HepG2 (cell line): ENCODE results near the gene RNPS1. TPM values are rescaled to one million over a fixed set of nuclear protein-coding genes. Genes with fewer than 3 reads are reported as not detected.

Experiments
- ARHGAP35 ChIP-seq: sonication (generic); formaldehyde crosslinking; IDR thresholded peaks from 2 replicates; pipeline ENCODE4 v1.9.0; 2022; ENCODE audit warnings: mild to moderate bottlenecking, inconsistent platforms, moderate library complexity, missing genetic modification reagents, borderline replicate concordance
- ARNTL ChIP-seq: sonication (generic); formaldehyde crosslinking; IDR thresholded peaks from 2 replicates; pipeline ENCODE4 v1.4.0; 2020; ENCODE audit warnings: mild to moderate bottlenecking, missing genetic modification reagents
- CREM ChIP-seq, 2 experiments: sonication (generic) in 1 of 2; formaldehyde crosslinking in 1 of 2; IDR thresholded peaks; 2 replicates each; pipeline versions ENCODE4 v1.4.0 to v1.6.1; 2016 to 2020; ENCODE audit warnings: antibody characterized with exemption in 1 of 2, mild to moderate bottlenecking in 1 of 2, missing genetic modification reagents in 1 of 2
- FOXC1 ChIP-seq: sonication (generic); formaldehyde crosslinking; IDR thresholded peaks from 2 replicates; pipeline ENCODE4 v1.8.0; 2022; ENCODE audit warnings: mild to moderate bottlenecking, missing genetic modification reagents, borderline replicate concordance
- GTF2F1 ChIP-seq: fragments of 150-350 bp; IDR thresholded peaks from 2 replicates; pipeline ENCODE4 v1.6.1; 2014; ENCODE audit warnings: low read length
- HDAC1 ChIP-seq: sonication (generic); formaldehyde crosslinking; IDR thresholded peaks from 2 replicates; pipeline ENCODE4 v1.5.1; 2020; ENCODE audit warnings: mild to moderate bottlenecking, missing genetic modification reagents
- MAZ ChIP-seq, 2 experiments: sonication (generic) in 1 of 2; formaldehyde crosslinking in 1 of 2; IDR thresholded peaks; 2 replicates each; pipeline versions ENCODE4 v1.5.0 to v1.6.1; 2012 to 2020; ENCODE audit warnings: low read depth in 2 of 2, mild to moderate bottlenecking in 2 of 2, borderline replicate concordance in 1 of 2, improper control_type of control experiment in 1 of 2, low read length in 1 of 2, missing genetic modification reagents in 1 of 2, moderate library complexity in 1 of 2
- NFE2L2 ChIP-seq: fragments of 150-350 bp; IDR thresholded peaks from 2 replicates; pipeline ENCODE4 v1.6.1; 2014; ENCODE audit warnings: low read length
- NFKBIZ ChIP-seq: IDR thresholded peaks from 2 replicates; pipeline ENCODE4 v1.6.1; 2018; ENCODE audit warnings: missing genetic modification reagents, missing compliant biosample characterization
- ONECUT2 ChIP-seq: sonication (generic); formaldehyde crosslinking; IDR thresholded peaks from 2 replicates; pipeline ENCODE4 v1.4.0; 2020; ENCODE audit warnings: missing genetic modification reagents
- PAX8 ChIP-seq: sonication (generic); formaldehyde crosslinking; IDR thresholded peaks from 2 replicates; pipeline ENCODE4 v1.8.0; 2022; ENCODE audit warnings: mild to moderate bottlenecking, missing genetic modification reagents, borderline replicate concordance
- RCOR2 ChIP-seq: IDR thresholded peaks from 2 replicates; pipeline ENCODE4 v1.6.1; 2016; ENCODE audit warnings: missing biosample characterization, missing genetic modification reagents
- SP5 ChIP-seq: IDR thresholded peaks from 2 replicates; pipeline ENCODE4 v1.6.1; 2016; ENCODE audit warnings: low read depth, borderline replicate concordance
- SPEN ChIP-seq: sonication (generic); formaldehyde crosslinking; IDR thresholded peaks from 2 replicates; pipeline ENCODE4 v1.5.1; 2020; ENCODE audit warnings: low read depth, mild to moderate bottlenecking, missing genetic modification reagents
- TAF1 ChIP-seq: sonication (generic); formaldehyde crosslinking; IDR thresholded peaks from 2 replicates; pipeline ENCODE4 v1.4.0; 2020; ENCODE audit warnings: missing genetic modification reagents
- U2AF1 ChIP-seq: fragments of 200-400 bp; formaldehyde crosslinking; optimal IDR thresholded peaks from 2 replicates; pipeline ENCODE3; 2017; ENCODE audit warnings: mild to moderate bottlenecking, low read depth, low read length
- ZNF143 ChIP-seq: sonication (generic); formaldehyde crosslinking; IDR thresholded peaks from 2 replicates; pipeline ENCODE4 v1.4.0; 2020; ENCODE audit warnings: missing genetic modification reagents
- ZNF652 ChIP-seq: IDR thresholded peaks from 2 replicates; pipeline ENCODE4 v1.6.1; 2016; ENCODE audit warnings: low read depth, borderline replicate concordance
- ZNF720 ChIP-seq: sonication (generic); formaldehyde crosslinking; IDR thresholded peaks from 2 replicates; pipeline ENCODE4 v1.4.0; 2020; ENCODE audit warnings: missing genetic modification reagents
- ZSCAN30 ChIP-seq: sonication (generic); formaldehyde crosslinking; IDR thresholded peaks from 2 replicates; pipeline ENCODE4 v1.5.0; 2020; ENCODE audit warnings: mild to moderate bottlenecking, missing genetic modification reagents
- polyA plus RNA-seq, 8 experiments: library from polyadenylated mRNA; depleted of rRNA in 3 of 8; stranded (reverse) in 7 of 8; unstranded in 1 of 8; fragments of >200 nt; fragmentation: Illumina TruSeq in 4 of 8; extraction: Trizol in 4 of 8; gene quantifications; 2 replicates each; pipeline versions ENCODE4 v1.2.1 to v1.2.3, GENCODE V29; 2011 to 2016; ENCODE audit warnings: low read depth in 4 of 8, missing spikeins in 1 of 8, mixed read lengths in 1 of 8; ENCODE audit not compliant: insufficient read depth in 1 of 8
- total RNA-seq, 5 experiments: library from RNA; depleted of rRNA; stranded (reverse); fragments of >200 nt; fragmentation: Illumina TruSeq; extraction: Trizol; gene quantifications; 2 replicates each; pipeline ENCODE4 v1.2.3, GENCODE V29; 2016; ENCODE audit warnings: low read depth in 1 of 5
- TF ChIP-seq, protein P1 (sequence below): IDR thresholded peaks from 2 replicates; pipeline ENCODE4 v1.6.1; 2016
- TF ChIP-seq, protein P2 (sequence below): sonication (generic); formaldehyde crosslinking; IDR thresholded peaks from 2 replicates; pipeline ENCODE4 v1.4.0; 2020; ENCODE audit warnings: missing genetic modification reagents, low read depth, mild to moderate bottlenecking, borderline replicate concordance
- TF ChIP-seq, protein P3 (sequence below): sonication (generic); formaldehyde crosslinking; IDR thresholded peaks from 2 replicates; pipeline ENCODE4 v1.4.0; 2020; ENCODE audit warnings: low read depth, mild to moderate bottlenecking, missing genetic modification reagents
- TF ChIP-seq, protein P4 (sequence below), 2 experiments: fragments of 450-650 bp in 1 of 2; sonication (generic) in 1 of 2; formaldehyde crosslinking; IDR thresholded peaks; 2 replicates each; pipeline versions ENCODE4 v1.5.0 to v1.8.0; 2020 to 2022; ENCODE audit warnings: mild to moderate bottlenecking in 1 of 2, missing genetic modification reagents in 1 of 2
- TF ChIP-seq, protein P5 (sequence below): sonication (generic); formaldehyde crosslinking; IDR thresholded peaks from 2 replicates; pipeline ENCODE4 v1.4.0; 2020; ENCODE audit warnings: mild to moderate bottlenecking, missing genetic modification reagents

Gene RNPS1
- total and polyA plus RNA-seq, 2 of the 13 experiments (the other 11 are each of a cell fraction or from before 2014, with no cell fraction given), result 126 to 133 TPM

DNA sequence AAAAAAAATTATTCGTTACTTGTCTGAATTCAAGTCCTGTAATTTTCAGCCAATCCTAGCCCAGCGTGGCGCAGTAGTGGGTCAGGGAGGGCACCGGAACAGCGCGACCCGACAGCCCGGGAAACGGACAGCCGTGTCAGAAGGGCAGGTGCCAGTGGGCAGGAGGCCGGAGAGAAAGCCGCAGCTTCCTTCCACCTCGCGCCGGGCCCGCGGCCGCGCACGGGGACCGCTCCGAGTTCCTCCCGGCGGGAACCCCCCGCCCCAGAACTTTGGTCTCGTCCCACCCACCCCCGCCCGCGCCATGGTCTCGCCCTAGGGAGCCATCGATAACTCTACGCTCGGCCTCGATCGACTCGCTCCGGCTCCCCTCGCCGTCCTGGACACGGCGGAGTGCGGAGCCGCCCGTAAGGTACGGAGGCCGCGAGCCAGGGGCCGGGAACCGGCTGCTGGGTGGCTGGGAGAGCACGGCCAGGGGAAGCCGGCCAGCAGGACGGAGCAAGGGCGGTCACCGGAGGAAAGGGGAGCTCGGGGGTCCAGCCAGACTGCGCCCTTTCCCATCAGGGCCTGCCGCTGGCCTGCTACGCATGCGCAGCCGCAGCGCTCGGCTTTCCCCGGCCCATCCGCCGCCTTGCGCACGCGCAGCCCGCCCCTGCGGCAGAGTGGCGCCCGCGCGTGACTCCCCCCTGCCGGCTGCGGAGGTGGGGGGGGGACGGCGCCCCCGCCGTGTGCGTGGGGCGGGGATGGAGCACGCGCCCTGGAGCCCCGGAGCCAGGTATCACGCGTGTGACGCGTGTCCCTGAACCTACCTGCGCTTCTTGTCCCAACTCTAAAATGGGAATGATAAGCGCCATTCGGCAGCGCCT is 62.6 kb downstream of the RNPS1 start, which contains the start of gene MLST8 (continued):
- TF ChIP-seq CREM (IDR thresholded peaks at IDR 0.05) (peak; percentile 22; the same call in 1 of the 2 replicates), CREM (CRISPR knock-in tag; IDR thresholded peaks at IDR 0.05) (no peak), MAZ (IDR thresholded peaks at IDR 0.05; ENCODE audit: borderline replicate concordance, low read depth, low read length) (0 out of 2 replicates have a peak, but pooled peaks have one; percentile 21), MAZ (CRISPR knock-in tag; IDR thresholded peaks at IDR 0.05; ENCODE audit: low read depth) (peak; percentile 85), ZNF652 (CRISPR knock-in tag) (no peak), GTF2F1 (no peak), ZNF143 (CRISPR knock-in tag) (peak; percentile 49), ONECUT2 (no peak), NFE2L2 (no peak), ZSCAN30 (CRISPR knock-in tag) (no peak), ZNF720 (CRISPR knock-in tag) (no peak), SP5 (no peak), RCOR2 (peak; percentile 12; the same call in 1 of the 2 replicates), SPEN (CRISPR knock-in tag) (peak; percentile 83; the same call in 1 of the 2 replicates), ARNTL (no peak), ARHGAP35 (CRISPR knock-in tag) (no peak), NFKBIZ (CRISPR knock-in tag) (peak; percentile 76; the same call in 1 of the 2 replicates), PAX8 (CRISPR knock-in tag) (no peak), TAF1 (peak; percentile 86), U2AF1 (no peak), FOXC1 (peak; percentile 96; the same call in 1 of the 2 replicates), HDAC1 (CRISPR knock-in tag) (peak; percentile 27)
- TF ChIP-seq, protein P1, sequence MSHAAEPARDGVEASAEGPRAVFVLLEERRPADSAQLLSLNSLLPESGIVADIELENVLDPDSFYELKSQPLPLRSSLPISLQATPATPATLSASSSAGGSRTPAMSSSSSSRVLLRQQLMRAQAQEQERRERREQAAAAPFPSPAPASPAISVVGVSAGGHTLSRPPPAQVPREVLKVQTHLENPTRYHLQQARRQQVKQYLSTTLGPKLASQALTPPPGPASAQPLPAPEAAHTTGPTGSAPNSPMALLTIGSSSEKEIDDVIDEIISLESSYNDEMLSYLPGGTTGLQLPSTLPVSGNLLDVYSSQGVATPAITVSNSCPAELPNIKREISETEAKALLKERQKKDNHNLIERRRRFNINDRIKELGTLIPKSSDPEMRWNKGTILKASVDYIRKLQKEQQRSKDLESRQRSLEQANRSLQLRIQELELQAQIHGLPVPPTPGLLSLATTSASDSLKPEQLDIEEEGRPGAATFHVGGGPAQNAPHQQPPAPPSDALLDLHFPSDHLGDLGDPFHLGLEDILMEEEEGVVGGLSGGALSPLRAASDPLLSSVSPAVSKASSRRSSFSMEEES (CRISPR knock-in tag), result peak; percentile 42; the same call in 1 of the 2 replicates
- TF ChIP-seq, protein P2, sequence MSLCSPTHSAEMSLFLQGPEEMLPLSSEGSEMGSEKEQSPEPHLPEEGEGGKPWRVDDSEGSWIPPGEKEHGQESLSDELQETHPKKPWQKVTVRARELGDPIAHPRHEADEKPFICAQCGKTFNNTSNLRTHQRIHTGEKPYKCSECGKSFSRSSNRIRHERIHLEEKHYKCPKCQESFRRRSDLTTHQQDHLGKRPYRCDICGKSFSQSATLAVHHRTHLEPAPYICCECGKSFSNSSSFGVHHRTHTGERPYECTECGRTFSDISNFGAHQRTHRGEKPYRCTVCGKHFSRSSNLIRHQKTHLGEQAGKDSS, result peak; percentile 74; the same call in 1 of the 2 replicates
- TF ChIP-seq, protein P3, sequence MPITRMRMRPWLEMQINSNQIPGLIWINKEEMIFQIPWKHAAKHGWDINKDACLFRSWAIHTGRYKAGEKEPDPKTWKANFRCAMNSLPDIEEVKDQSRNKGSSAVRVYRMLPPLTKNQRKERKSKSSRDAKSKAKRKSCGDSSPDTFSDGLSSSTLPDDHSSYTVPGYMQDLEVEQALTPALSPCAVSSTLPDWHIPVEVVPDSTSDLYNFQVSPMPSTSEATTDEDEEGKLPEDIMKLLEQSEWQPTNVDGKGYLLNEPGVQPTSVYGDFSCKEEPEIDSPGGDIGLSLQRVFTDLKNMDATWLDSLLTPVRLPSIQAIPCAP (CRISPR knock-in tag), result no peak
- TF ChIP-seq, protein P4, sequence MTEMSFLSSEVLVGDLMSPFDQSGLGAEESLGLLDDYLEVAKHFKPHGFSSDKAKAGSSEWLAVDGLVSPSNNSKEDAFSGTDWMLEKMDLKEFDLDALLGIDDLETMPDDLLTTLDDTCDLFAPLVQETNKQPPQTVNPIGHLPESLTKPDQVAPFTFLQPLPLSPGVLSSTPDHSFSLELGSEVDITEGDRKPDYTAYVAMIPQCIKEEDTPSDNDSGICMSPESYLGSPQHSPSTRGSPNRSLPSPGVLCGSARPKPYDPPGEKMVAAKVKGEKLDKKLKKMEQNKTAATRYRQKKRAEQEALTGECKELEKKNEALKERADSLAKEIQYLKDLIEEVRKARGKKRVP (CRISPR knock-in tag; IDR thresholded peaks at IDR 0.05), result peak in 1 of 2 experiments; percentile 61; a peak in 1 of 4 replicates
- TF ChIP-seq, protein P5, sequence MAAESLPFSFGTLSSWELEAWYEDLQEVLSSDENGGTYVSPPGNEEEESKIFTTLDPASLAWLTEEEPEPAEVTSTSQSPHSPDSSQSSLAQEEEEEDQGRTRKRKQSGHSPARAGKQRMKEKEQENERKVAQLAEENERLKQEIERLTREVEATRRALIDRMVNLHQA (CRISPR knock-in tag), result no peak
